Transverse colon (tissue), 4 donors: ENCODE data around the gene NT5C1A. TPM values are rescaled to one million over a fixed set of nuclear protein-coding genes. Genes with fewer than 3 reads are reported as not detected.

Experiments used
- DNase-seq: peaks from one replicate; pipeline ENCODE4 v3.0.0-alpha.2; 2019
- H3K27ac ChIP-seq, 4 donors: fragments of 200-600 bp; sonication (generic); 2 replicates each; pipeline ENCODE4 v1.5.1; 2016 to 2018; ENCODE audit warnings: inconsistent platforms in 4 of 4
- H3K27me3 ChIP-seq: fragments of 200-600 bp; sonication (generic); 2 replicates; pipeline ENCODE4 v1.5.1; 2017; ENCODE audit warnings: inconsistent platforms
- H3K36me3 ChIP-seq, 4 donors: fragments of 200-600 bp; sonication (generic); 2 replicates each; pipeline ENCODE4 v1.5.1; 2017 to 2019; ENCODE audit warnings: inconsistent platforms in 4 of 4
- H3K4me1 ChIP-seq, 4 donors: fragments of 200-600 bp; sonication (generic); 2 replicates each; pipeline ENCODE4 v1.5.1; 2017 to 2020; ENCODE audit warnings: inconsistent platforms in 4 of 4
- H3K4me3 ChIP-seq, 4 donors: fragments of 200-600 bp; sonication (generic); 1 replicate in 1 of 4; 2 replicates in 3 of 4; pipeline versions ENCODE4 v1.5.1 to v1.6.1; 2017 to 2019; ENCODE audit warnings: inconsistent platforms in 4 of 4
- H3K9me3 ChIP-seq, 2 donors: fragments of 200-600 bp; sonication (generic); 2 replicates each; pipeline ENCODE4 v1.5.1; 2017 to 2019; ENCODE audit warnings: inconsistent platforms in 2 of 2
- CTCF ChIP-seq, 5 experiments: fragments of 200-600 bp in 3 of 5; fragments of 450-650 bp in 2 of 5; sonication (generic) in 3 of 5; IDR thresholded peaks; 1 replicate in 2 of 5; 2 replicates in 3 of 5; pipeline ENCODE4 v1.5.1; 2016 to 2017; ENCODE audit warnings: antibody characterized with exemption in 5 of 5, inconsistent platforms in 3 of 5, mild to moderate bottlenecking in 2 of 5, moderate library complexity in 1 of 5
- EP300 ChIP-seq: sonication (generic); formaldehyde crosslinking; IDR thresholded peaks from one replicate; pipeline ENCODE4 v1.6.1; 2017; ENCODE audit warnings: antibody characterized with exemption, low read depth
- POLR2A ChIP-seq: fragments of 450-650 bp; IDR thresholded peaks from one replicate; pipeline ENCODE4 v1.6.1; 2016; ENCODE audit warnings: antibody characterized with exemption, mild to moderate bottlenecking, moderate library complexity
- POLR2AphosphoS5 ChIP-seq, 3 donors: sonication (generic); formaldehyde crosslinking; IDR thresholded peaks; one replicate each; pipeline ENCODE4 v1.6.1; 2016; ENCODE audit warnings: antibody characterized with exemption in 3 of 3
- WGBS, 2 donors: methylation state at CpG; one replicate each; pipeline ENCODE4 v1.1.5; 2018; ENCODE audit warnings: low coverage in 1 of 2; 5-methylcytosine and 5-hydroxymethylcytosine counted together
- in situ Hi-C, 4 donors: fragments of 200-750 bp; cut with MboI; loops; one replicate each; pipeline versions ENCODE4 v1.15.0 to v1.15.1; 2017; ENCODE audit warnings: low sequenced_read_pairs in 3 of 4, low pct_ligation_motif_present in 1 of 4, low pct_unique_long_range_greater_than_20kb in 1 of 4
- intact Hi-C: fragments of 100-400 bp; cut with DNase I; formaldehyde crosslinking; loops from one replicate; pipeline ENCODE4 v1.15.1; 2023; ENCODE audit warnings: low total_unique reads
- total RNA-seq, 4 donors: library from RNA; depleted of rRNA; stranded (reverse); fragments of >200 nt; gene quantifications; one replicate each; pipeline ENCODE4 v1.1.0, GENCODE V29; 2016

The NT5C1A gene
- total RNA-seq, 4 donors from 2014 or later, result not detected

GRCh38 chr1:39675220-39675619, 3.3 kb upstream of the NT5C1A start:
- no peak overlapping the region for H3K27ac ChIP-seq
- no peak overlapping the region for H3K4me3 ChIP-seq
- intact Hi-C loops, result no loop called here
- peaks cover 36% of the 10 kb centered on the region for H3K27me3 ChIP-seq
- no peaks in the 10 kb centered on the region for H3K36me3 ChIP-seq
- no peak for TF ChIP-seq EP300
- no peak for TF ChIP-seq POLR2AphosphoS5 (IDR thresholded peaks at IDR 0.05)
- no peak for TF ChIP-seq POLR2A
- no peak for TF ChIP-seq CTCF (IDR thresholded peaks at IDR 0.05)
- 94% methylated on average over 1 of the region's 1 CpG; no CpG with 5 or more reads in 1 of the 2 donors for WGBS, 2 donors
- in situ Hi-C loops, result no loop called here
- no peaks in the 10 kb centered on the region for H3K9me3 ChIP-seq
- peaks cover 0 to 16% (median 14%) of the 10 kb centered on the region in 4 donors for H3K4me1 ChIP-seq
- no peak for DNase-seq

- Histone ChIP-seq H3K4me3 (no peak overlapping the region), H3K27ac (no peak overlapping the region), H3K9me3 (no peaks in the 10 kb centered on the region), H3K27me3 (peaks cover 51% of the 10 kb centered on the region), H3K36me3 (no peaks in the 10 kb centered on the region), H3K4me1 (peaks cover 0 to 16% (median 14%) of the 10 kb centered on the region in 4 donors)
- no peak for TF ChIP-seq POLR2AphosphoS5 (IDR thresholded peaks at IDR 0.05)
- TF ChIP-seq POLR2A, result no peak
- no peak for TF ChIP-seq CTCF (IDR thresholded peaks at IDR 0.05)
- TF ChIP-seq EP300, result no peak
- intact Hi-C loops, result no loop called here
- WGBS, 2 donors, result 91 to 94% methylated on average over 3 of the region's 3 CpGs
- in situ Hi-C loops, result loop anchor here in 1 of 4 donors (5.0 kb wide), 1 partner anchor 39 kb away; no protein-coding TSS in a partner anchor
- no peak for DNase-seq
Measured at GRCh38 chr1:39673215-39673614, 1.3 kb upstream of the NT5C1A start.

- in situ Hi-C loops (loop anchor here in 1 of 4 donors (5.0 kb wide), 1 partner anchor 40 kb away; no protein-coding TSS in a partner anchor), intact Hi-C loops (no loop called here)
- 26% methylated on average over 5 of the region's 12 CpGs; no CpG with 5 or more reads in 1 of the 2 donors for WGBS, 2 donors
- DNase-seq, result no peak
- no peak overlapping the region for H3K27ac ChIP-seq
- TF ChIP-seq CTCF (IDR thresholded peaks at IDR 0.05) (peak in 2 of 5 experiments; percentile 31 to 42), POLR2AphosphoS5 (IDR thresholded peaks at IDR 0.05) (no peak), EP300 (no peak), POLR2A (no peak)
- H3K4me3 ChIP-seq, result peak overlapping the region in 2 of 4 donors; percentile 35 to 54
- peaks cover 52% of the 10 kb centered on the region for H3K27me3 ChIP-seq
- H3K9me3 ChIP-seq, result no peaks in the 10 kb centered on the region
- H3K36me3 ChIP-seq, result no peaks in the 10 kb centered on the region
- peaks cover 0 to 16% (median 14%) of the 10 kb centered on the region in 4 donors for H3K4me1 ChIP-seq
Measured at GRCh38 chr1:39672551-39672947, 642 bp upstream of the NT5C1A start.

GRCh38 chr1:39671433-39671792, 494 bp downstream of the NT5C1A start:
- peaks cover 0 to 16% (median 14%) of the 10 kb centered on the region in 4 donors for H3K4me1 ChIP-seq
- H3K27ac ChIP-seq, result no peak overlapping the region
- no peaks in the 10 kb centered on the region for H3K36me3 ChIP-seq
- TF ChIP-seq CTCF (IDR thresholded peaks at IDR 0.05) (no peak), POLR2AphosphoS5 (IDR thresholded peaks at IDR 0.05) (no peak), POLR2A (no peak), EP300 (no peak)
- H3K27me3 ChIP-seq, result peaks cover 52% of the 10 kb centered on the region
- no peaks in the 10 kb centered on the region for H3K9me3 ChIP-seq
- peak overlapping the region in 3 of 4 donors; percentile 21 to 54 (median 35) for H3K4me3 ChIP-seq
- WGBS, 2 donors, result 3% methylated on average over 11 of the region's 26 CpGs; no CpG with 5 or more reads in 1 of the 2 donors
- in situ Hi-C loops, result loop anchor here in 1 of 4 donors (5.0 kb wide), 1 partner anchor 41 kb away; no protein-coding TSS in a partner anchor
- intact Hi-C loops, result no loop called here
- DNase-seq, result no peak
